H9 (cell line): ENCODE results near the gene R3HDM1. TPM values are rescaled to one million over a fixed set of nuclear protein-coding genes. Genes with fewer than 3 reads are reported as not detected.
A peak's percentile ranks its signal among the peaks of the same experiment; 100 is the strongest.

Source experiments
- DNase-seq: peaks from one replicate; pipeline ENCODE4 v3.0.0-alpha.2; 2017
- H2AFZ ChIP-seq: one replicate; pipeline ENCODE4 v1.6.1; 2013; ENCODE audit warnings: mild to moderate bottlenecking, low read length, control low read depth, moderate library complexity
- H2AK5ac ChIP-seq: 2 replicates; pipeline ENCODE4 v1.6.1; 2013; ENCODE audit warnings: low read length, control low read depth, mixed read lengths; ENCODE audit not compliant: insufficient read length
- H2BK120ac ChIP-seq: one replicate; pipeline ENCODE4 v1.6.1; 2013; ENCODE audit warnings: low read depth, mild to moderate bottlenecking, low read length, control low read depth, inconsistent platforms; ENCODE audit not compliant: poor library complexity, severe bottlenecking
- H2BK12ac ChIP-seq: 2 replicates; pipeline ENCODE4 v1.6.1; 2013; ENCODE audit warnings: low read length, control low read depth, mixed read lengths, low read depth; ENCODE audit not compliant: insufficient read length
- H2BK15ac ChIP-seq: 2 replicates; pipeline ENCODE4 v1.6.1; 2013; ENCODE audit warnings: low read depth, low read length, control low read depth
- H2BK20ac ChIP-seq: one replicate; pipeline ENCODE4 v1.6.1; 2013; ENCODE audit warnings: low read depth, mild to moderate bottlenecking, low read length, control low read depth, inconsistent platforms; ENCODE audit not compliant: poor library complexity, severe bottlenecking
- H2BK5ac ChIP-seq: 2 replicates; pipeline ENCODE4 v1.6.1; 2013; ENCODE audit warnings: low read length, control low read depth, mixed read lengths; ENCODE audit not compliant: insufficient read length
- H3K14ac ChIP-seq: 2 replicates; pipeline ENCODE4 v1.6.1; 2013; ENCODE audit warnings: low read length, control low read depth; ENCODE audit not compliant: insufficient read depth
- H3K18ac ChIP-seq: 2 replicates; pipeline ENCODE4 v1.6.1; 2013; ENCODE audit warnings: low read depth, mild to moderate bottlenecking, mixed read lengths, low read length, control low read depth; ENCODE audit not compliant: insufficient read length
- H3K23ac ChIP-seq: 2 replicates; pipeline ENCODE4 v1.6.1; 2013; ENCODE audit warnings: low read length, control low read depth, mixed read lengths, low read depth; ENCODE audit not compliant: insufficient read length
- H3K23me2 ChIP-seq: 2 replicates; pipeline ENCODE4 v1.6.1; 2013; ENCODE audit warnings: low read depth, mild to moderate bottlenecking, mixed read lengths, low read length, control low read depth; ENCODE audit not compliant: insufficient read length, poor library complexity, severe bottlenecking
- H3K27ac ChIP-seq: 2 replicates; pipeline ENCODE4 v1.5.1; 2013; ENCODE audit warnings: low read length, control low read depth, mixed read lengths, low read depth; ENCODE audit not compliant: insufficient read length
- H3K27me3 ChIP-seq: 2 replicates; pipeline ENCODE4 v1.6.1; 2013; ENCODE audit warnings: low read length, control low read depth, inconsistent platforms; ENCODE audit not compliant: insufficient read depth
- H3K4ac ChIP-seq: 2 replicates; pipeline ENCODE4 v1.6.1; 2013; ENCODE audit warnings: low read depth, mild to moderate bottlenecking, control low read depth, inconsistent platforms, low read length, moderate library complexity
- H3K4me1 ChIP-seq: 2 replicates; pipeline ENCODE4 v1.6.1; 2013; ENCODE audit warnings: low read length, control low read depth, inconsistent platforms; ENCODE audit not compliant: insufficient read depth
- H3K4me2 ChIP-seq: 2 replicates; pipeline ENCODE4 v1.6.1; 2013; ENCODE audit warnings: low read length, control low read depth, mixed read lengths; ENCODE audit not compliant: insufficient read length, insufficient read depth
- H3K56ac ChIP-seq: 2 replicates; pipeline ENCODE4 v1.6.1; 2013; ENCODE audit warnings: low read depth, mild to moderate bottlenecking, mixed read lengths, low read length, control low read depth; ENCODE audit not compliant: insufficient read length
- H3K79me1 ChIP-seq: 2 replicates; pipeline ENCODE4 v1.6.1; 2013; ENCODE audit warnings: low read depth, mild to moderate bottlenecking, moderate library complexity, low read length, control low read depth, inconsistent platforms; ENCODE audit not compliant: insufficient read depth, poor library complexity, severe bottlenecking
- H3K79me2 ChIP-seq: 2 replicates; pipeline ENCODE4 v1.6.1; 2013; ENCODE audit warnings: low read length, control low read depth, inconsistent platforms; ENCODE audit not compliant: insufficient read depth
- H3K9ac ChIP-seq: 2 replicates; pipeline ENCODE4 v1.6.1; 2013; ENCODE audit warnings: low read length, control low read depth, mixed read lengths; ENCODE audit not compliant: insufficient read length; ENCODE audit errors: extremely low read depth
- H3K9me3 ChIP-seq: one replicate; pipeline ENCODE4 v1.6.1; 2013; ENCODE audit warnings: low read depth, low read length, inconsistent platforms; ENCODE audit not compliant: control insufficient read depth
- H3T11ph ChIP-seq: one replicate; pipeline ENCODE4 v1.6.1; 2013; ENCODE audit warnings: mild to moderate bottlenecking, low read length, control low read depth, inconsistent platforms
- H4K20me1 ChIP-seq: one replicate; pipeline ENCODE4 v1.6.1; 2013; ENCODE audit not compliant: control insufficient read depth, insufficient read length, insufficient read depth
- H4K5ac ChIP-seq: 2 replicates; pipeline ENCODE4 v1.6.1; 2013; ENCODE audit warnings: low read depth, mild to moderate bottlenecking, mixed read lengths, low read length, control low read depth; ENCODE audit not compliant: insufficient read length
- H4K8ac ChIP-seq: replicated peaks from 2 replicates; pipeline ENCODE4 v1.6.1; 2013; ENCODE audit warnings: low read length, control low read depth, mixed read lengths, low read depth; ENCODE audit not compliant: insufficient read length
- H4K91ac ChIP-seq: 2 replicates; pipeline ENCODE4 v1.6.1; 2013; ENCODE audit warnings: low read depth, mild to moderate bottlenecking, moderate library complexity, mixed read lengths, low read length, control low read depth; ENCODE audit not compliant: insufficient read length
- H3K27ac Mint-ChIP-seq, 3 experiments: 2 replicates in 2 of 3; 3 replicates in 1 of 3; pipeline ENCODE4 v1.8.0; 2020 to 2021; ENCODE audit warnings: mixed read lengths in 3 of 3, mild to moderate bottlenecking in 1 of 3, moderate library complexity in 1 of 3
- H3K27me3 Mint-ChIP-seq: 2 replicates; pipeline ENCODE4 v1.8.0; 2021; ENCODE audit warnings: low read depth, mild to moderate bottlenecking, moderate library complexity, mixed read lengths
- H3K36me3 Mint-ChIP-seq, 3 experiments: 2 replicates in 2 of 3; 3 replicates in 1 of 3; pipeline ENCODE4 v1.8.0; 2020 to 2021; ENCODE audit warnings: low read depth in 3 of 3, mixed read lengths in 3 of 3; ENCODE audit not compliant: insufficient read depth in 1 of 3
- H3K4me1 Mint-ChIP-seq, 2 experiments: 2 replicates each; pipeline ENCODE4 v1.8.0; 2020; ENCODE audit warnings: mixed read lengths in 2 of 2
- H3K4me3 Mint-ChIP-seq, 2 experiments: 2 replicates in 1 of 2; 3 replicates in 1 of 2; pipeline ENCODE4 v1.8.0; 2020 to 2021; ENCODE audit warnings: mild to moderate bottlenecking in 2 of 2, mixed read lengths in 2 of 2, moderate library complexity in 1 of 2
- H3K9me3 Mint-ChIP-seq, 2 experiments: 2 replicates in 1 of 2; 3 replicates in 1 of 2; pipeline ENCODE4 v1.8.0; 2020; ENCODE audit warnings: mild to moderate bottlenecking in 2 of 2, mixed read lengths in 2 of 2, moderate library complexity in 1 of 2
- CTCF ChIP-seq: fragments of 200-600 bp; sonication (generic); conservative IDR thresholded peaks from 3 replicates; pipeline ENCODE4 v1.8.0; 2021; ENCODE audit warnings: antibody characterized with exemption, mild to moderate bottlenecking
- WGBS: extraction: QIAGEN DNeasy Blood & Tissue Kit; methylation state at CpG from one replicate; pipeline ENCODE4 v1.1.7; 2013; ENCODE audit warnings: missing lambda C conversion rate, low lambda C conversion rate, mixed read lengths; ENCODE audit not compliant: insufficient read length; ENCODE audit errors: extremely low coverage; 5-methylcytosine and 5-hydroxymethylcytosine counted together
- total RNA-seq: library from RNA; stranded (reverse); gene quantifications from 2 replicates; pipeline ENCODE4 v1.2.1, GENCODE V29; 2021

Gene R3HDM1
- total RNA-seq, 1 experiment from 2014 or later: 58.8 TPM

DNA sequence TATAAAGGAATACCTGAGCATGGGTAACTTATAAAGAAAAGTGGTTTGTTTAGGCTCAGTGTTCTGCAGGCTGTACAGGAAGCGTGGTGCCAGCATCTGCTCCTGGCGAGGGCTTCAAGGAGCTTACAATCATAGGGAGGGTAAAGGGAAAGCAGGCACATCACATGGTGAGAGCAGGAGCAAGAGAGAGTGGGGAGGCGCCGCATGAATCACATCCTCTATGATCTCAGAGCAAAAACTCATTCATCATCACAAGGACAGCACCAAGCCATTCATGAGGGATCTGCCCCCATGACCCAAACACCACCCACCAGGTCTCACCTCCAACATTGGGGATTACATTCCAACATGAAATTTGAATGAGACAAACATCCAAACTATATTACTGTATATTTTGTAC, 32.5 kb downstream of the R3HDM1 start:
- no peak for DNase-seq
- Mint-ChIP-seq H3K27ac (peak overlapping the region in 1 of 3 experiments; percentile 83; a peak in 1 of 7 replicates), H3K9me3 (no peaks in the 10 kb centered on the region), H3K36me3 (peaks cover 2 to 13% (median 3%) of the 10 kb centered on the region in 3 experiments; a peak in 5 of 7 replicates), H3K4me3 (no peak overlapping the region), H3K4me1 (peaks cover 5 to 7% of the 10 kb centered on the region in 2 experiments; a peak in 3 of 4 replicates), H3K27me3 (no peaks in the 10 kb centered on the region)
- peaks cover 3% of the 10 kb centered on the region for H3K79me1 ChIP-seq
- no peak overlapping the region for H3K14ac ChIP-seq
- WGBS: no CpG with 5 or more reads among the region's 4 CpGs
- H3K4me1 ChIP-seq: no peaks in the 10 kb centered on the region
- H2BK15ac ChIP-seq: no peak overlapping the region
- H3K23ac ChIP-seq: no peak overlapping the region
- no peaks in the 10 kb centered on the region for H3K23me2 ChIP-seq
- H4K8ac ChIP-seq: no peak overlapping the region
- no peaks in the 10 kb centered on the region for H3K9me3 ChIP-seq
- H2BK20ac ChIP-seq: no peak overlapping the region
- no peak overlapping the region for H3K27ac ChIP-seq
- no peak for TF ChIP-seq CTCF
- no peak overlapping the region for H3K18ac ChIP-seq
- H4K5ac ChIP-seq: no peak overlapping the region
- H3K9ac ChIP-seq: no peak overlapping the region
- H4K91ac ChIP-seq: no peak overlapping the region
- H2AK5ac ChIP-seq: no peak overlapping the region
- no peak overlapping the region for H3T11ph ChIP-seq
- no peak overlapping the region for H2BK12ac ChIP-seq
- no peak overlapping the region for H2BK5ac ChIP-seq
- H3K4ac ChIP-seq: no peak overlapping the region
- H2BK120ac ChIP-seq: no peak overlapping the region
- H3K27me3 ChIP-seq: no peaks in the 10 kb centered on the region
- no peak overlapping the region for H3K56ac ChIP-seq
- no peak overlapping the region for H2AFZ ChIP-seq
- no peak overlapping the region for H3K4me2 ChIP-seq
- H4K20me1 ChIP-seq: no peaks in the 10 kb centered on the region
- H3K79me2 ChIP-seq: peaks cover 2% of the 10 kb centered on the region; the same call in 1 of the 2 replicates
